ENCODE measurements around the gene CHCT1.

The CHCT1 gene

GRCh38 chr17:60443713-60444112 lies 21.4 kb downstream of the CHCT1 start:
- no peak for DNase-seq

GRCh38 chr17:60445144-60445543 lies 22.9 kb downstream of the CHCT1 start:
- no peak for DNase-seq

GRCh38 chr17:60447375-60447774 lies 25.1 kb downstream of the CHCT1 start:
- no peak for DNase-seq

GRCh38 chr17:60451071-60451470 lies 28.8 kb downstream of the CHCT1 start:
- no peak for DNase-seq

GRCh38 chr17:60451965-60452364 lies 29.7 kb downstream of the CHCT1 start:
- DNase-seq = no peak

- DNase-seq = no peak
Measured at GRCh38 chr17:60455378-60455777, 33.1 kb downstream of the CHCT1 start.

- no peak for DNase-seq
Measured at GRCh38 chr17:60457148-60457547, 34.9 kb downstream of the CHCT1 start.

- no peak for DNase-seq
Measured at GRCh38 chr17:60461584-60461983, 39.3 kb downstream of the CHCT1 start.

- DNase-seq = no peak
Measured at GRCh38 chr17:60463157-60463835, 41.0 kb downstream of the CHCT1 start.

- DNase-seq = no peak
Measured at GRCh38 chr17:60464343-60464742, 42.1 kb downstream of the CHCT1 start.

GRCh38 chr17:60468371-60468770 lies 46.1 kb downstream of the CHCT1 start:
- no peak for DNase-seq

- no peak for DNase-seq
Measured at GRCh38 chr17:60471451-60471850, 49.2 kb downstream of the CHCT1 start.

GRCh38 chr17:60472449-60472848 lies 50.2 kb downstream of the CHCT1 start:
- no peak for DNase-seq

- no peak for DNase-seq
Measured at GRCh38 chr17:60473788-60474187, 51.5 kb downstream of the CHCT1 start.
